ENCODE measurements around the gene CDKAL1.
"Not testable (repeated sequence)": the region's sequence is repeated elsewhere in the genome, so short reads cannot be mapped to it uniquely, and the experiment has no call there.

The CDKAL1 gene

GRCh38 chr6:20599302-20600051 lies 65.2 kb downstream of the CDKAL1 start:
- DNase-seq = no peak

- no peak for DNase-seq
Measured at GRCh38 chr6:20600831-20601230, 66.6 kb downstream of the CDKAL1 start.

GRCh38 chr6:20604159-20604558 lies 69.9 kb downstream of the CDKAL1 start:
- DNase-seq = no peak

GRCh38 chr6:20605061-20605460 lies 70.8 kb downstream of the CDKAL1 start:
- DNase-seq = no peak

GRCh38 chr6:20605581-20605980 lies 71.3 kb downstream of the CDKAL1 start:
- no peak for DNase-seq

- no peak for DNase-seq
Measured at GRCh38 chr6:20606831-20607230, 72.6 kb downstream of the CDKAL1 start.

- no peak for DNase-seq
Measured at GRCh38 chr6:20608356-20608755, 74.1 kb downstream of the CDKAL1 start.

GRCh38 chr6:20608905-20609304 lies 74.6 kb downstream of the CDKAL1 start:
- DNase-seq = no peak

- not testable (repeated sequence) for DNase-seq
Measured at GRCh38 chr6:20609924-20610323, 75.7 kb downstream of the CDKAL1 start.

- DNase-seq = no peak
Measured at GRCh38 chr6:20610636-20611370, 76.5 kb downstream of the CDKAL1 start.

- DNase-seq = not testable (repeated sequence)
Measured at GRCh38 chr6:20617537-20617936, 83.3 kb downstream of the CDKAL1 start.

GRCh38 chr6:20620043-20620442 lies 85.8 kb downstream of the CDKAL1 start:
- DNase-seq = no peak

GRCh38 chr6:20623761-20624160 lies 89.5 kb downstream of the CDKAL1 start:
- no peak for DNase-seq

- no peak for DNase-seq
Measured at GRCh38 chr6:20626165-20626564, 91.9 kb downstream of the CDKAL1 start.

- no peak for DNase-seq
Measured at GRCh38 chr6:20629509-20629908, 95.3 kb downstream of the CDKAL1 start.

- no peak for DNase-seq
Measured at GRCh38 chr6:20630136-20630535, 95.9 kb downstream of the CDKAL1 start.

GRCh38 chr6:20630617-20631548 lies 96.6 kb downstream of the CDKAL1 start:
- DNase-seq = peak; percentile 17

- DNase-seq = no peak
Measured at GRCh38 chr6:20631549-20631924, 97.3 kb downstream of the CDKAL1 start.

- no peak for DNase-seq
Measured at GRCh38 chr6:20632696-20633095, 98.4 kb downstream of the CDKAL1 start.

GRCh38 chr6:20633566-20634340 lies 99.5 kb downstream of the CDKAL1 start:
- DNase-seq = no peak

- no peak for DNase-seq
Measured at GRCh38 chr6:20639161-20639560, 104.9 kb downstream of the CDKAL1 start.

- no peak for DNase-seq
Measured at GRCh38 chr6:20640181-20640580, 105.9 kb downstream of the CDKAL1 start.

GRCh38 chr6:20642441-20642840 lies 108.2 kb downstream of the CDKAL1 start:
- no peak for DNase-seq

Measured in activated CD4-positive, alpha-beta T cell treated with anti-CD3 and anti-CD28 coated beads for 48 hours (primary cell).